GM19239 (cell line): Measurements from ENCODE around the gene NOP58.
"Not testable (repeated sequence)": the region's sequence is repeated elsewhere in the genome, so short reads cannot be mapped to it uniquely, and the experiment has no call there.

Experiments
- DNase-seq: peaks from one replicate; pipeline ENCODE4 v3.0.0; 2011; ENCODE audit warnings: low spot score; ENCODE audit not compliant: insufficient read length
- FAIRE-seq: peaks from 2 replicates; lab custom pipeline; 2011; peaks lifted over from hg19 to GRCh38; lab: Jason Lieb, UNC

The NOP58 gene

GRCh38 chr2:202290970-202291369 lies 25.4 kb downstream of the NOP58 start:
- DNase-seq = no peak
- no peak for FAIRE-seq

- FAIRE-seq (peak; percentile 93), DNase-seq (peak; percentile 42)
Observed at GRCh38 chr2:202299712-202300111, 34.1 kb downstream of the NOP58 start.

- FAIRE-seq (no peak), DNase-seq (no peak)
Observed at GRCh38 chr2:202306034-202306433, 40.5 kb downstream of the NOP58 start.

- FAIRE-seq = no peak
Observed at GRCh38 chr2:202307690-202308089, 42.1 kb downstream of the NOP58 start.

GRCh38 chr2:202311823-202312388 lies 46.3 kb downstream of the NOP58 start:
- DNase-seq = no peak
- FAIRE-seq = no peak

More at GRCh38 chr2:202307690-202308089, 42.1 kb downstream of the NOP58 start:
- no peak for DNase-seq

- DNase-seq (no peak), FAIRE-seq (no peak)
Observed at GRCh38 chr2:202314116-202314515, 48.6 kb downstream of the NOP58 start.

- FAIRE-seq (no peak), DNase-seq (no peak)
Observed at GRCh38 chr2:202317080-202317857, 51.7 kb downstream of the NOP58 start.

GRCh38 chr2:202320362-202320761 lies 54.8 kb downstream of the NOP58 start:
- not testable (repeated sequence) for FAIRE-seq, DNase-seq

GRCh38 chr2:202322435-202322834 lies 56.9 kb downstream of the NOP58 start:
- FAIRE-seq (no peak), DNase-seq (no peak)

GRCh38 chr2:202327858-202328257 lies 62.3 kb downstream of the NOP58 start:
- DNase-seq (no peak), FAIRE-seq (no peak)

GRCh38 chr2:202335791-202336467 lies 70.4 kb downstream of the NOP58 start:
- FAIRE-seq (no peak), DNase-seq (no peak)

GRCh38 chr2:202337151-202337550 lies 71.6 kb downstream of the NOP58 start:
- FAIRE-seq = no peak
- no peak for DNase-seq

GRCh38 chr2:202337706-202338346 lies 72.3 kb downstream of the NOP58 start:
- DNase-seq (no peak), FAIRE-seq (no peak)

GRCh38 chr2:202339071-202339870 lies 73.7 kb downstream of the NOP58 start:
- DNase-seq (no peak), FAIRE-seq (no peak)

GRCh38 chr2:202344178-202344577 lies 78.6 kb downstream of the NOP58 start:
- DNase-seq (no peak), FAIRE-seq (no peak)

GRCh38 chr2:202346180-202346579 lies 80.6 kb downstream of the NOP58 start:
- DNase-seq (no peak), FAIRE-seq (no peak)
